T follicular helper cell (primary cell): ENCODE data around the gene EXOC2.

Experiments
- DNase-seq: peaks from one replicate; pipeline ENCODE4 v3.0.0-alpha.2; 2020; ENCODE audit warnings: low read depth

EXOC2 gene

GRCh38 chr6:498795-499231 lies 194.1 kb downstream of the EXOC2 start:
- DNase-seq: no peak

GRCh38 chr6:497258-497657 lies 195.7 kb downstream of the EXOC2 start:
- DNase-seq: no peak

GRCh38 chr6:496649-497048 lies 196.3 kb downstream of the EXOC2 start:
- no peak for DNase-seq

GRCh38 chr6:494394-494793 lies 198.5 kb downstream of the EXOC2 start:
- no peak for DNase-seq

GRCh38 chr6:493840-494239 lies 199.1 kb downstream of the EXOC2 start:
- no peak for DNase-seq

GRCh38 chr6:492816-493414 lies 200.0 kb downstream of the EXOC2 start:
- DNase-seq: no peak

GRCh38 chr6:492178-492577 lies 200.8 kb downstream of the EXOC2 start:
- no peak for DNase-seq

GRCh38 chr6:491233-491632 lies 201.7 kb downstream of the EXOC2 start:
- DNase-seq: no peak

GRCh38 chr6:490251-491037 lies 202.5 kb downstream of the EXOC2 start:
- DNase-seq: no peak

GRCh38 chr6:489762-490161 lies 203.2 kb downstream of the EXOC2 start:
- no peak for DNase-seq

GRCh38 chr6:489001-489400 lies 203.9 kb downstream of the EXOC2 start:
- no peak for DNase-seq

GRCh38 chr6:487956-488355 lies 205.0 kb downstream of the EXOC2 start:
- DNase-seq: no peak

GRCh38 chr6:485655-486170 lies 207.2 kb downstream of the EXOC2 start:
- no peak for DNase-seq

- no peak for DNase-seq
Observed at GRCh38 chr6:484746-485145, 208.2 kb downstream of the EXOC2 start.

- DNase-seq: no peak
Observed at GRCh38 chr6:484086-484745, 208.7 kb downstream of the EXOC2 start.

GRCh38 chr6:475314-475713 lies 217.6 kb downstream of the EXOC2 start:
- no peak for DNase-seq

- DNase-seq: peak; percentile 50
Observed at GRCh38 chr6:474453-475185, 218.3 kb downstream of the EXOC2 start.

GRCh38 chr6:473768-474452 lies 219.0 kb downstream of the EXOC2 start:
- DNase-seq: no peak

GRCh38 chr6:473356-473755 lies 219.6 kb downstream of the EXOC2 start:
- DNase-seq: no peak

- DNase-seq: no peak
Observed at GRCh38 chr6:470901-471448, 222.0 kb downstream of the EXOC2 start.
